HUES64 (cell line): ENCODE results near the gene SEPTIN5.
A peak's percentile ranks its signal among the peaks of the same experiment; 100 is the strongest.

Source experiments
- H3K27ac ChIP-seq: 2 replicates; pipeline ENCODE4 v1.7.0; 2013; ENCODE audit warnings: low read depth, low read length, inconsistent platforms
- H3K27me3 ChIP-seq: 2 replicates; pipeline ENCODE4 v1.6.1; 2013; ENCODE audit warnings: mild to moderate bottlenecking, low read length; ENCODE audit not compliant: insufficient read depth
- H3K36me3 ChIP-seq: 2 replicates; pipeline ENCODE4 v1.6.1; 2013; ENCODE audit warnings: mild to moderate bottlenecking, low read length; ENCODE audit not compliant: insufficient read depth
- H3K4me1 ChIP-seq: 2 replicates; pipeline ENCODE4 v1.6.1; 2013; ENCODE audit warnings: mild to moderate bottlenecking, low read length, moderate library complexity; ENCODE audit not compliant: insufficient read depth
- H3K4me3 ChIP-seq: 2 replicates; pipeline ENCODE4 v1.5.1; 2013; ENCODE audit warnings: mild to moderate bottlenecking, low read length, moderate library complexity
- H3K9ac ChIP-seq: 2 replicates; pipeline ENCODE4 v1.6.1; 2013; ENCODE audit warnings: mild to moderate bottlenecking, low read depth, low read length
- H3K9me3 ChIP-seq: 2 replicates; pipeline ENCODE4 v1.6.1; 2013; ENCODE audit warnings: low read depth, low read length; ENCODE audit not compliant: insufficient read depth
- WGBS: fragments of 150-250, 120-280 bp; methylation state at CpG from one replicate; pipeline ENCODE4 v1.1.7; 2013; ENCODE audit warnings: missing lambda C conversion rate; 5-methylcytosine and 5-hydroxymethylcytosine counted together

SEPTIN5 gene

GRCh38 chr22:19680911-19681862 lies 33.1 kb upstream of the SEPTIN5 start:
- no peaks in the 10 kb centered on the region for H3K36me3 ChIP-seq
- no peak overlapping the region for H3K27ac ChIP-seq
- no peak overlapping the region for H3K4me3 ChIP-seq
- 0 out of 2 replicates have a peak, but pooled peaks cover 7% of the 10 kb centered on the region for H3K4me1 ChIP-seq
- no peaks in the 10 kb centered on the region for H3K27me3 ChIP-seq
- no peaks in the 10 kb centered on the region; the same call in 1 of the 2 replicates for H3K9me3 ChIP-seq
- WGBS, result 93% methylated on average over 11 of the region's 11 CpGs
- H3K9ac ChIP-seq, result no peak overlapping the region

GRCh38 chr22:19681863-19682245 lies 32.4 kb upstream of the SEPTIN5 start:
- no peak overlapping the region for H3K4me3 ChIP-seq
- H3K27ac ChIP-seq, result no peak overlapping the region
- no peak overlapping the region for H3K9ac ChIP-seq
- no peaks in the 10 kb centered on the region; the same call in 1 of the 2 replicates for H3K9me3 ChIP-seq
- 88% methylated on average over 6 of the region's 6 CpGs for WGBS
- no peaks in the 10 kb centered on the region for H3K27me3 ChIP-seq
- no peaks in the 10 kb centered on the region for H3K36me3 ChIP-seq
- H3K4me1 ChIP-seq, result 0 out of 2 replicates have a peak, but pooled peaks cover 7% of the 10 kb centered on the region

GRCh38 chr22:19686946-19687345 lies 27.4 kb upstream of the SEPTIN5 start:
- Histone ChIP-seq H3K9me3 (no peaks in the 10 kb centered on the region; the same call in 1 of the 2 replicates), H3K4me1 (peaks cover 17% of the 10 kb centered on the region), H3K27me3 (no peaks in the 10 kb centered on the region), H3K27ac (no peak overlapping the region), H3K36me3 (no peaks in the 10 kb centered on the region), H3K4me3 (no peak overlapping the region), H3K9ac (no peak overlapping the region)
- 89% methylated on average over 7 of the region's 7 CpGs for WGBS

DNA sequence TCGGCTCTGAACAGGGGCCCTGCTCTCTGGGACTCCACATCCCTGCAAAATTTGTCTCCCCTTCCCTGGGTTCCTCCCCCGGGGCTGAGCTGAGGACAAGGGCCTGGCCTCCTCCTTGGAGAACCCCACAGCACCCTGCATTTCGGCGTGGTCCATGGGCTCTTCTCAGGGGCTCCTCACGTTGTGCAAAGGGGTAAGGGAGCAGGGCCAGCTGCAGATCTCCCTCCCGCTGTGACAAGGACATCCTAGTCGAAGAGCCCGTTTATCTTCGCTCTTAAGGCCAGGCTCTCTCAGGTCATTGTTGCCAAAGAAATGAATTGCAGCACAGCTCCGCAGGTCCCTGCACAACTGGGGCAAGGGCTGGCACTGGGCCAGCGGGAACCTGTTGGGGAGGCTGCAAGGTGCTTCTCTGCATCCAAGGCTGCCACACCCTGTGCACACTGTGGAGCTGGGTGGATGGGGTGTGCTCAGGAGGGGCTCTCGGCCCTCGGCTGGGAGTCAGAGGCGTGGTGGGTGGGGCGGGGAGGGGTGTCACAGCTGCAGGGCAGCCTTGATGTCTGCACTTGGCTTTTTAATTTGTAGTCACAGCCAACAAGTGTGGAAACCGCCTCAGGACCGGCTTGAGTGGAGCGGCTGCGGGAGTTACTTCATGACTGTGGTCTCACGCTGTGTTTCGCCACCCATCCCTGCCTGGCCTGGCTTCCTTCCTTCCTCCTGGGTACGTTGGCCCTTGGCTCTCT lies 26.6 kb upstream of the SEPTIN5 start:
- Histone ChIP-seq H3K36me3 (no peaks in the 10 kb centered on the region), H3K27me3 (no peaks in the 10 kb centered on the region), H3K9ac (no peak overlapping the region), H3K9me3 (no peaks in the 10 kb centered on the region; the same call in 1 of the 2 replicates), H3K4me1 (peaks cover 21% of the 10 kb centered on the region), H3K27ac (no peak overlapping the region), H3K4me3 (no peak overlapping the region)
- WGBS, result 81% methylated on average over 22 of the region's 22 CpGs

- peaks cover 21% of the 10 kb centered on the region for H3K4me1 ChIP-seq
- no peak overlapping the region for H3K27ac ChIP-seq
- H3K9ac ChIP-seq, result no peak overlapping the region
- H3K36me3 ChIP-seq, result no peaks in the 10 kb centered on the region
- H3K9me3 ChIP-seq, result no peaks in the 10 kb centered on the region; the same call in 1 of the 2 replicates
- 93% methylated on average over 21 of the region's 21 CpGs for WGBS
- H3K27me3 ChIP-seq, result no peaks in the 10 kb centered on the region
- H3K4me3 ChIP-seq, result no peak overlapping the region
Measured at GRCh38 chr22:19688301-19689290, 25.7 kb upstream of the SEPTIN5 start.

GRCh38 chr22:19689408-19689807 lies 24.9 kb upstream of the SEPTIN5 start:
- Histone ChIP-seq H3K4me3 (no peak overlapping the region), H3K9ac (no peak overlapping the region), H3K27ac (no peak overlapping the region), H3K27me3 (no peaks in the 10 kb centered on the region), H3K9me3 (no peaks in the 10 kb centered on the region), H3K36me3 (no peaks in the 10 kb centered on the region), H3K4me1 (peaks cover 21% of the 10 kb centered on the region)
- WGBS, result 93% methylated on average over 15 of the region's 15 CpGs

DNA sequence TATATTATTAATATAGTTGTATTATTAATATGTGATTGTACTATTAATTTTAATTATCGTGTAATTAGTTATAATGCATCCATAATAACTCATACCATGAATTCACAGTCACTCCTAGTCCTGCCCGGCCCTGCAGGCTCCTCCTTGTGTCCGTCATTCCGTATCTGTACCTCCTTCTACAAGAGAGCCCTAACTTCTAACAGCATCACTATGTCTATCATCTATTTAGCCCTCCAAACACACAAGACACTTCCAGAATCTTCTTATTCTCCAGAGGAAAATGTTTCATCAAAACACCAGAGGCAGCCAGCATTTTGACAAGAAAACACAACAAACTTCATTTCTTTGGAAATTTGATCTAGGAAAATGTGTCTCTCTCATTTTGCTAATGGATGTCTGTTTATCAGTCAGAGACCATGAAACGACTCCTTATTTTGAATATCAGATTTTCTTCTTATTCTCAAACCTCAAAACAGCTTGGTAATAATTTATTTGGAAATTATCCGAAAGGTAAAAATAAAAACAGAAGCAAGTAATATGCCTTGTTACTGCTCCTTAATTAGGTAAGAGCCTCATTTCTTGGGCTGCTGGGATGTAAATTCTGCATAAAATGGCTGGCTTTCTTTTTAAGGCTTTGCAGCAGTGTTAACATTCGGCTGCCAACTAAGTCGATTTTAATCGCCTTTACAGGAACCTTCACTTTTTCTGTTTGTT lies 23.1 kb upstream of the SEPTIN5 start:
- Histone ChIP-seq H3K27ac (peak overlapping the region; percentile 55), H3K9me3 (no peaks in the 10 kb centered on the region), H3K4me3 (peak overlapping the region; percentile 3; the same call in 1 of the 2 replicates), H3K4me1 (peaks cover 21% of the 10 kb centered on the region), H3K27me3 (no peaks in the 10 kb centered on the region), H3K36me3 (no peaks in the 10 kb centered on the region), H3K9ac (peak overlapping the region; percentile 4; the same call in 1 of the 2 replicates)
- 76% methylated on average over 7 of the region's 9 CpGs for WGBS

GRCh38 chr22:19691721-19692341 lies 22.5 kb upstream of the SEPTIN5 start:
- H3K4me1 ChIP-seq, result peaks cover 21% of the 10 kb centered on the region
- H3K9ac ChIP-seq, result peak overlapping the region; percentile 4; the same call in 1 of the 2 replicates

GRCh38 chr22:19693581-19693980 lies 20.7 kb upstream of the SEPTIN5 start:
- Histone ChIP-seq H3K9ac (no peak overlapping the region), H3K27me3 (no peaks in the 10 kb centered on the region), H3K27ac (no peak overlapping the region), H3K9me3 (no peaks in the 10 kb centered on the region), H3K4me1 (peaks cover 21% of the 10 kb centered on the region), H3K36me3 (no peaks in the 10 kb centered on the region), H3K4me3 (no peak overlapping the region)
- WGBS, result 94% methylated on average over 13 of the region's 14 CpGs

More at GRCh38 chr22:19691721-19692341, 22.5 kb upstream of the SEPTIN5 start:
- H3K36me3 ChIP-seq, result no peaks in the 10 kb centered on the region
- H3K4me3 ChIP-seq, result peak overlapping the region; percentile 3; the same call in 1 of the 2 replicates
- peak overlapping the region; percentile 55 for H3K27ac ChIP-seq
- WGBS, result 17% methylated on average over 19 of the region's 19 CpGs
- H3K27me3 ChIP-seq, result no peaks in the 10 kb centered on the region
- H3K9me3 ChIP-seq, result no peaks in the 10 kb centered on the region
